Esophagus mucosa (tissue), 1 donor: Measurements from ENCODE around the gene TCF20. TPM values are rescaled to one million over a fixed set of nuclear protein-coding genes. Genes with fewer than 3 reads are reported as not detected.
A peak's percentile ranks its signal among the peaks of the same experiment; 100 is the strongest.

Experiments
- ATAC-seq: fragments of 200-7000 bp; cut with Tn5 transposase; one replicate; pipeline ENCODE4 v1.9.1; 2020
- total RNA-seq: library from RNA; stranded (reverse); gene quantifications from one replicate; pipeline ENCODE4 v1.2.4, GENCODE V29; 2023
- donor health status: DM: yes; HTN: yes; CAD: no.

The TCF20 gene
- total RNA-seq, 1 donor from 2014 or later = 40.7 TPM

DNA sequence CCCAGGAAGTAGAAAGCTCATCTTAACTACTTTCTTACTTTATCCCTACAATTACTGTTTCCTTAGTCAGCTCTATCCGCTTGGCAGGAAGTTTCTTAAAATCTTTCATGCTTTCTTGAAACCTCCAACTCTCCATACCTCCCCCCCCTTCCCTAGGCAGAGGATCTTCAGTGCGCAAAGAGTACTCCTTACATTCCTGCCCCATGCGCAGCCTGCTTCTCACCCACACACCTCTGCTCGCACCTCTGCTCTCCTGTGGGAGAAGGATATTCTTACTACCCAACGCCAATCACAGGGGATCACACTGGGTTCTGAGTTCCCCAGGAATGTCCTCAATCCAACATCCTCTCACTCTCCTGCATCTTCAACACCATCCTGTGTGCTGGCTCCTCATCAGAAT, 12.3 kb downstream of the TCF20 start:
- no peak for ATAC-seq

DNA sequence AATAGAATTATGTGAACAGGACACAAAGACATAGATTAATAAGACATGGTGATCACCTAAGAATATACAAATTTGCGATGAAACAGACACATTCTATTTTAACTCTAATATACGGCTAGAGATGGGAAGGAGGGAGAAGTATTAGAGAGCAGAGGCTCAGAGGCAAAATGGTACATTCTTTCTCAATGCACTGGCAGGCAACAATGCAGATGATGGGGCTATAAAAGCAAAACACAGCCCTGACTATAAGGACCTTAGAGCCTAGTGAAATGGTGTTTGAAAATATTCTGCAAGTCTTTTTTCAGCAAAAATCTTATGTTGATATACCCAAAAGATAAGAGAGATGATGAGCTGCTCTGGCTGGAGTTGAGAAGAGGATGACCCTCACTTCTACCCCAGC, 13.1 kb downstream of the TCF20 start:
- no peak for ATAC-seq

DNA sequence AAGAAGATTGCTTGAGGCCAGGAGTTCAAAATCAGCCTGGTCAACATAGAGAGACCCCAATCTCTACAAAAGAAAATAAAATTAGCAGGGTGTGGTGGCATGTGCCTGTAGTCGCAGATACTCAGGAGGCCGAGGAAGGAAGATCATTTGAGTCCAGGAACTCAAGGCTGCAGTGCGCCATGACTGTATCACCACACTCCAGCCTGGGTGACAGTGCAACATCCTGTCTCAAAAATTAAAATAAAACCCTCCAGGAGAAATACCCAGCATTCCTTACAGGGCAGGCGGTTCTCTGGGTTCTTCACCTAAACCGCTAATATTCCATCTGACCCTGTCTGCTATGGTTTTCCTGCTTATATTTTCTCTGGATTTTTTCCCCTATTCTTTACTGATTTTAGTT, 13.5 kb downstream of the TCF20 start:
- ATAC-seq = no peak

DNA sequence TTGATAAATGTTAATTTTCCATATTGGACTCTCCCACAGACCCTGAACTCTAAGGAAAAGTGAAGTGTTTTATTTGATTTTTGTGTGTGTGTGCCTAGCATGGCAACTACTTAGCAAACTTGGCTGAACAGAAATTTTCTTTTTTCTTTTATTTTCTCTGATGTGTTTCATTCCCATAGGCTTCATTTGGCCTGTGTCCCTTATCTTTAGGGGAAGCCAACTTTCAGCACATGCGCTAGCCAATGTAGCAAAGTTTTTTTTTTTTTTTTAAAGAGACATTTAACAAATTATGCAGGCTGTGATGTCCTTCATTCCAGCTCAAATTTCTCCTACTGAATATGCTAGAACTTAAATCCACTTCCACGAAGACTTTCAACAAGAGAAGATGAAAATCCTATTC, 14.2 kb downstream of the TCF20 start:
- no peak for ATAC-seq

DNA sequence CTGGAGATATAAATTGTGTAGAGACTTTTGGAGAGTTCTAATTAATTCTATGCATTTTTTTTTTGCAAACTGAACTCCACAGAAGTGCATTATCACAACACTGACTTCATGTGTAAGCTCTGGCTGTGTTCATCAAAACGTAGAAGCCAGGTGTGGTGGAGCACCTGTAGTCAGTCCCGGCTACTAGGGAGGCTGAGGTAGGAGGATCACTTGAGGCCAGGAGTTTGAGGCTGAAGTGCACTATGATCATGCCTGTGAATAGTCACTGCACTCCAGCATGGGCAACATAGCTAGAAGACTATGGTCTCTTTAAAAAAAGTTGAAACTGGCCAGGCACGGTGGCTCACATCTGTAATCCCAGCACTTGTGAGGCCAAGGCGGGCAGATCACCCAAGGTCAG, 20.6 kb downstream of the TCF20 start:
- ATAC-seq = no peak

DNA sequence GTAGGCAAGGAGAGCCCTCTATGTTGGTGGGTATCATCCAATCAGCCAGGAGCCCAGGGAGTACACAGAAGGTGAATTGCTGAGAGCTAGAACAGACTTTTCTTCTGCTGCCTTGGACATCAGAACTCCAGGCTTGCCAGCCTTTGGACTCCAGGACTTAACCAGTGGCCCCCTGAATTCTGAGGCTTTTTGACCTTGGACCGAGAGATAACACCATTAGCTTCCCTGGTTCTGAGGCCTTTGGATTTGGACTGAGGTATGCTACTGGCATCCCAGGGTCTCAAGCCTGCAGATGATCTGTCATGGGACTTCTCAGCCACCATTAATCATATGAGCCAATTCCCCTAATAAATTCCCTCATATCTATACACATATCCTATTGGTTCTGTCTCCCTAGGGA, 21.5 kb downstream of the TCF20 start:
- no peak for ATAC-seq

DNA sequence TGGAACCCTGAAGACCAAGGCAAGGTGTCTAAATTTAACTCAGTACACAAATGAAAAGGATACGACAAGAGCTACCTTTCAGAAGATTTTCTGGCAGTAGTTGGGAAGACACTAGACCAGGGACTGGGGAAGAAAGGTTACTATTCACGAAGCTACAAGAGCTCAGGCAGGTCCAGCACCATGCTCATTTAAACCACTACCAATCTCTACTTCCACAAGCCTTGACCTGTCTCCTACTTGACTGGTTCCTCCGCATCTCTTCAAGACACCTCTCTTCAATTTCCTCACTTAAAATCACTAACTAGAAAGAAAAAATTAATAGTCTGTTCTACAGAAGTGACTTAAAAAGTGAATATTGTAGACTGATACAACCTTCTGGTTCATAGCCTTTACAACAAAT, 22.9 kb downstream of the TCF20 start:
- peak; percentile 63 for ATAC-seq

DNA sequence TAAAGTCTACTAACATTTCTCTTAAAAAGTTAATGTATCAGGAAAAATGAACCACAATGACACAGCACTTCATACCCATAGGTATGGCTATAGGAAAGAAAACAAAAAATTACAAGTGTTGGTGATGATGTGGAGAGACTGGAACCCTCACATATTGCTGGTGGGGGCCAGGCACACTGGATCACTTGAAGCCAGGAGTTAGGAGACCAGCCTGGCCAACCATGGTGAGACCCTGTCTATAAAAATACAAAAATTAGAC, 26.7 kb downstream of the TCF20 start:
- ATAC-seq = no peak

DNA sequence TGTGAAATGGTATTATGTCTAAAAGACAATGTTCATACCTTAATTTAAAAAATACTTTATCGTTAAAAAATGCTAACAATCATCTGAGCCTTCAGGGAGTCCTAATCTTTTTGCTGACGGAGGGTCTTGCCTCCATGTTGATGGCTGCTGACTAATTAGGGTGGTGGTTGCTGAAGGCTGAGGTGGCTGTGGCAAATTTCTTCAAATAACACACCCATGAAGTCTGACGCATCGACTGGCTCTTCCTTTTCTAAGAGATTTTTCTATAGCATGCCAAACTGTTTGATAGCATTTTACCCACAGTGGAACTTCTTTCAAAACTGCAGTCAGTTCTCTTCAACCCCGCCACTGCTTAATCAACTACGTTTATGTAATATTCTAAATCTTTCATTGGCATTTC, 33.6 kb downstream of the TCF20 start:
- ATAC-seq = no peak

DNA sequence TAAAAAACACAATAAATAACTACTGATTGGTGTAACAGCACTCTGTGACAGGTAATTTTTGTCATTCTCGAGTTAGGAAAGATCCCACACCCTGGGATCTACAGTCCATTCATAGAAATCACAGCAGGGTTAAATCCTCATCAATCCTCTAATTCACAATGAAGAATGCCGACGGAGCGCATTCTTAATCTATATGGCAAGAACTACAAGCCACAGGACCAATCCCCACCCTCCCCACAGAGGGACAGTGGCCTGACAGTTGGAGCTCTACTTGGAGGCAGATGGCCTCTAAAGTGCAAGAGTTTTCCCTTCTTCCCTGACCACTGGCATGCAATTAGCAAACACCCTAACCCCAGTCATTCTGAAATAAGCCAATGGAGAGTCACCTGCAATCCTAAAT, 34.2 kb downstream of the TCF20 start:
- ATAC-seq = peak; percentile 28

DNA sequence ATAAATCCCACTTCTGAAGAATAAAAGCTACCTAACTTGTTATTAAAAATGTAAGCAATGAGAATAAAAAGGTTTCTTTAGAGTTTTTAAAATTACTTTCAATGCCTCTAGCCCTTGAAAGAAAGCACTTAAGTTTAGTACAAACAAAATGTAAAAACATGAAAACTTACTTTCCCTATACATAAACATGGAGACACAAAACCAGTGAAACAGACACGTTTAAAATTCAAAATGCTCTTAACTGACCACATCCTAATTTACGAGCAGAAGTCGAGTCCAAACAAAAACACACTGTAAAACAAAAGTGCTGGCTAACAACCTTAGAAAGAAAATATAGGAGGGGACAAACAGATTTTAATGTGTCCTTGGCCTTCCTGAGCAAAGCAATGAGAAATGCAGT, 36.6 kb downstream of the TCF20 start:
- no peak for ATAC-seq

DNA sequence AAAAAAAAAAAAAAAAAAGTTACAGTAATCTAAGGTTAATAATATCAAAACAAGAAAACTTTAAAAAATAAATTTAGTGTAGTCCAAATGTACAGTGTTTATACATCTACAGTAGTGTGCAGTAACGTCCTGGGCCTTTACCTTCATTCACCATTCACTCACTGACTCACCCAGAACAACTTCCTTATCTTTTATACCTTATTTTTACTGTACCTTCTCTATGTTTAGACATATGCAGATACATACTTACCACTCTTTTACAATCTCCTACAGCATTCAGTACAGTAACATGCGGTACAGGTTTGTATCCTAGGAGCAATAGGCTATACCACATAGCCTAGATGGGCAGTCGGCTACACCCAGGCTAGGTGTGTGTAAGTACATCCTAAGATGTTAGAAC, 38.5 kb downstream of the TCF20 start:
- ATAC-seq = peak; percentile 34

DNA sequence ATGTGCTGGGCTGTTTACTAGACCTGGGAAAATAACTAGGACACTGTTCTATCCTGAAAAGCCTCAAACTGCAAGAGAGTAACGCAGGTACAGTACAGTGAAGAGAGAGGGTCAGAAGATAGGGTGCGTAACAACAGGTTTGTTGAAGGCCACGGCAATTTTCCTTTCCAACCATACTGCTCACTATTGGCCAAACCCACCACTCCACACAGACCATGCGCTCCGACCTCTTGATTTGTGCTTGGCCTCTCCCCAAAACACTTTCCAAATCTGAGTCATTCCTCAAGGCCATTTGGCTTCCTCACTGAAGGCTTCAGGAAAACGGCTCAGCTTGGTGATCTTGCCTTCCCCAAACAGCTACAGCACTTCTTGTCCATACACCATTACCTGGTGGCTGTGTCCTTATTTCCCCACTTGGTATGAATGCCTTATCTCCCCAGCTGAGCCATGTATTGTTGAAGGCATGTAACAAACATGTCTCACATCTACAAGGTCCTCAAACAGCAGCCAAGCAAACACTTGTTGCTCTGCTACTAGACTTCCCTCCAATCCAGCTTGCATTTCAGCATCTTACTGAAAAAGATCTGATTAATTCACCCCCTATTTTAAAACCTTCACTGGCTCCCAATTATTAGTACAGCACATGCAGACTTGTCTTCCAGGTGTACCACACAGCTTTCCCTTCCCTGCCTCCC, 40.9 kb downstream of the TCF20 start:
- peak; percentile 23 for ATAC-seq

DNA sequence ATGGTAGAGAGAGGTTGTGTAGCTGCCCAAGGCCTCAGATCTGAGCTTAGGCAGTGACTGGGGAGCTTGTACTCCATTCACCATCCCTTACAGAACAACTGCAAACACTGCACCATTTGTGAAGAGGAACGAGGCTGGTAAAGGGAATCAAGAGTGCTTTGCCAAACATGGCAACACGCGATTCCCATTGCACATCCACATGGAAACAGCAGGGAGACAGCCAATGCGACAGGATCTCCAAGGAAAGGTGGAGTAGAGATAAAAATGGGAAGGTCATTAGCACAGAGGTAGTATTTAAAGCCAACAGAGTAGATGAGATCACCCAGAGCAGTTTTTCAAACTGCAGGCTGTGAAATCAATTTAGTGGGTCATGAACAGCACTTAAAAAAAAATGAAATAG, 42.0 kb downstream of the TCF20 start:
- ATAC-seq = no peak

DNA sequence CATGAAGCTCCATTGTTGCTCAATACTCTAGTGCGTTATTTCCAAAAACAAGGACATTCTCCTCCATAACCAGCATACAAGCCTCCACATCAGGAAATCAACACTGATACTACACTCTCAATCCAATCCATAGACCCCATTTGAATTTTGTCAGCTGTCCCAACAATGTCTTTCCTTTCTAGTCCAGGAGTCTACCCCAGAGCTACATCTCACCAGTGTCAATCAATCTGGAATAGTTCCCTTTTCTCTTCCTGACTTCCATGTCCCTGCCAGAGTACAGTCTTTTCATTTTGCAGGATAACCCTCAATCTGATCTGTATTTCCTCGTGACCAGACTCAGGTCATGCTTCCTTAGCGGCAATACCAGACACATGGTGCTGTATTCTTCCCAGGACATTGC, 43.0 kb downstream of the TCF20 start:
- no peak for ATAC-seq

DNA sequence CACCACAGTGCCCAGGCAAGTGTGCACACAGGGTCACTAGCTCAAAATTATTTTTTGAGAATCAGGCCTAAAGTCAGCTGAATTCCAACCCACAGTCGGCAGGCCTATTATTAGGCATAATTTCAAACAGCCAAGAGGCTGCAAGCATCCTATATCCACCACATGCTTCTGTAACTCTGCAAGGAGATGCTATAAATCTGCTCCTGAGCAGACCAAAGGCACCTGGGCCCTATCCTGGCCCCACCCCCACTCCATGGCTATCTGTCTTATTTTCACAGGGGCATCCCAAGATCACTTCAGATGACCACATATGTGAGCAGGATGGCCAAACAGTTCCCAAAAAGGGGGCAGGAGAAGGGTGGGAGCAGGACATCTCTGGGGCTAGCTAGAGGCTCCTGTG, 44.6 kb downstream of the TCF20 start:
- ATAC-seq = no peak

DNA sequence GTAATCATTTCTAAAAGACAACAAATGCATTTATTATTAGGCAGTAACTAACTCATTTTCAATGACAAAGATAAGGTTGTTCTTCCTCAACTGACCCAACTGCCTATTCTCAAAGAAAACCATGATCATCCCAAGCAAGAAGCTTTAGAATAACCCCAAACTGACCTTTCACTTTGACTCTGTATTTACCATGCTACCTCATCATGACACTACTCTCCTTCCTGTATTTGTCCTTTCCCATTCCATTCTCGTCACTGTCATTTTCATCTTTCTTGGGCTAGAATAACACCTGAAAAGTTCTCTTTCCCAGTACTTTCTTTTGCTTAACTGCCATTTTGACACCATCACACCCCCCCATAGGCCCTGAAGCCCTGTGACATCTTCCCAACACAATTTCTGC, 48.3 kb downstream of the TCF20 start:
- ATAC-seq = no peak

Other genes starting within 250 kb of the TCF20 start
- gene NAGA, start 199.8 kb downstream of the TCF20 start, total RNA-seq = 11.2 TPM
- gene PHETA2, start 196.4 kb downstream of the TCF20 start, total RNA-seq = 5.5 TPM
- 86.4 TPM for gene SMDT1, start 191.0 kb downstream of the TCF20 start, total RNA-seq
- gene NDUFA6, start 179.9 kb downstream of the TCF20 start, total RNA-seq = 76.9 TPM
- 1.1 TPM for gene CYP2D6, start 139.8 kb downstream of the TCF20 start, total RNA-seq
- 0.88 TPM for gene NFAM1, start 161.8 kb upstream of the TCF20 start, total RNA-seq
- gene RRP7A, start 249.1 kb upstream of the TCF20 start, total RNA-seq = 27.3 TPM